CD4-positive, alpha-beta T cell treated with Interleukin-10 for 1 hour (primary cell): ENCODE results near the gene CPSF6.
A peak's percentile ranks its signal among the peaks of the same experiment; 100 is the strongest.
"Not testable (repeated sequence)": the region's sequence is repeated elsewhere in the genome, so short reads cannot be mapped to it uniquely, and the experiment has no call there.

ENCODE experiments used
- DNase-seq: peaks from one replicate; pipeline ENCODE4 v3.0.0-alpha.2; 2020

Gene CPSF6

DNA sequence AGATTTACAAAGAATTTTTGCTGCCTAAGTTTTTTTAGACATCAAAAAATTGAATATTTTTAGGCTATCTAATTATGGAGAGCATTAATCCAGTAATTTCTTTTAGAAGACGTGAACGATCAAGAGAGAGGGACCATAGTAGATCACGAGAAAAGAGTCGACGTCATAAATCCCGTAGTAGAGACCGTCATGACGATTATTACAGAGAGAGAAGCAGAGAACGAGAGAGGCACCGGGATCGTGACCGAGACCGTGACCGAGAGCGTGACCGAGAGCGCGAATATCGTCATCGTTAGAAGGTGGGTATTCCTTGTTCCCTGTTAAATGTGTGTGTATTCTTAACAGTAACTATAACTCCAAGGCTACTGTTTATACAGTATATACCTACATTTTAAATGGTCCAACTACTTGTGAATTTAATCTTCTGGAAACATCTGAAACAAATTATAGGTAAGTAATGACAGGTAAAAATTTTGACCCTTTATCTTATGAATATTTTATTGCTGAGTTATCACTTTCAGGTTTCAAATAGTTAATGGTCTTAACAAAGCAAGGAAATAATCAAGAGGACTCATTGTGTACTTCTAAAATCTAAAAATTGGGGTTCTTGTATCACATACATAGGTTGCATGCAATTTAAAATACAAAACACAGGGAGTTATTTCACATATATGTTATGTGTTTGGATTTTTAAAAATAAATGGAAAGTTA, 23.1 kb downstream of the CPSF6 start:
- no peak for DNase-seq

DNA sequence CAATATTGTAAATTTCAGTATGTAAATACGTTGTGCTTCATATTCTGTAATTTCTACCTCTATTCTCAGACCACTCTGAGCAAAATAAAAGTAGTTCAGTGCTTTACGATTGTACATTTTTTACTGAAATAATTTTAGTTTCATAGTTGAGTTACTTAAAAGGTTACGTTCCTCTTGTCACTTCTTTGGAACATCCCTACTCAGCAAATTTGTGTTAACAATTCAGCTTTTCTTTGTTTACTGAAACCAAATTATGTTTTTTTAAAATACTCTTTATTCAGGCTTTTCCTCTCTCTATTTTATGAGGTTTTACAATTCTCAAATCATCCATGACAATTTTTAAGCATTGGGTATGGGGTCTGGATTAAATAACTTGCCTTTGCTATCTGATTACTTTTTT, 25.8 kb downstream of the CPSF6 start:
- no peak for DNase-seq

DNA sequence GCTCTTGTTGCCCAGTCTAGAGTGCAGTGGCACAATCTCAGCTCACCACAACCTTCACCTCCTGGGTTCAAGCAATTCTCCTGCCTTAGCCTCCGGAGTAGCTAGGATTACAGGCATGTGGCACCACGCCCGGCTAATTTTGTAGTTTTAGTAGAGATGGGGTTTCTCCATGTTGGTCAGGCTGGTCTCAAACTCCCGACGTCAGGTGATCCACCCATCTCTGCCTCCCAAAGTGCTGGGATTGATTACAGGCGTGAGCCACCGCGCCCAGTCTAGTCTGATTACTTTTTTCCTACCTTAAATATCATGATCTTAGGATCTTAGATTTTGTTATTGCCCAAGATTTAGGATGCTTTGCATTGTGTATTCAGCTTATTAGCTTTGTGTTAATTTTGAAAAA, 26.3 kb downstream of the CPSF6 start:
- DNase-seq: not testable (repeated sequence)

DNA sequence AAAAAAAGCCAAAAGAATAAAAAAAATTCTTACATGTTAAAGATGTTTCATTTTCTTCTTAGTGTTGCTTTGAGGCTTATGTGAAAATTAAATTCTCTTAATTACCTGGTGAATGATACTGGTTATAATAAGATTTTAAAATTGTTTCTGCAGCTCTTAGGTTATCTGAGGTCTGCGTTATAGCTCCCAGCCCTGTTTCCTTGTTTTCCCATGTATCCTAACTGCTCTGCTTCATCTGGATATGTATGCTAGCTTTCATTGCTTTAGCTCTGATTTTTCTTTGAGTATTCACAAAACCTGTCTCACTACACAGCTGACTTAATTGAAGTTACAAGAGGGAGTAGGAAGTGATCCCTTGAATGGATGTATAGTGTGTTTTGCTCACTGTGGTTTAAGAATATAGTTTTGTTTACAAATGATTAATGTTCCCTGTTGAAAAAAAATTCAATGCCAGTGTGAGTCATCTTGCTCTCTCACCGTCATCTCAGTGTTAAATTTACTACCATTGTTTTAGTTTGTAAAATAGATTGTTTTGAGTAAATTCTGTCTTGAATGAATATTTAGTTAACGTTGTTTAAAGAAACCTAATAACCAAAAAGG, 26.8 kb downstream of the CPSF6 start:
- DNase-seq: no peak

DNA sequence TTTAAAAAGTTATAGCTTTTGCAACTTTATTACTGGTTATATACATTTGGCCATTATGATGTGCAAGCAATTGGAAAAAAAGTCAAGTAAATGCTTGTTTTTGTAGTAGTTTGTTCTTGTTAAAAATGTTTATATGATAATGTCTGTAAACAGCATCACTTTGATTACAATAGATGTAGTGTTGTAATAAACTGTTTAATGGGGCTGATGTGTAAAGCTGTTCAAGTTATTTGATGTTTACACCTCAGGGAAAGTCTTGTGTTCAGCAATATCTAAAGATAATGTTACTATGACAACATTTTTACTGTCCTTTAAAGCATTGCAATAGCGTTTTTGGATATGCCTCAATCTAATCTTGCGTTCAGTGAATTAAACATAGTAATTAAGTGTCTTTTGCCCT, 30.4 kb downstream of the CPSF6 start:
- no peak for DNase-seq

DNA sequence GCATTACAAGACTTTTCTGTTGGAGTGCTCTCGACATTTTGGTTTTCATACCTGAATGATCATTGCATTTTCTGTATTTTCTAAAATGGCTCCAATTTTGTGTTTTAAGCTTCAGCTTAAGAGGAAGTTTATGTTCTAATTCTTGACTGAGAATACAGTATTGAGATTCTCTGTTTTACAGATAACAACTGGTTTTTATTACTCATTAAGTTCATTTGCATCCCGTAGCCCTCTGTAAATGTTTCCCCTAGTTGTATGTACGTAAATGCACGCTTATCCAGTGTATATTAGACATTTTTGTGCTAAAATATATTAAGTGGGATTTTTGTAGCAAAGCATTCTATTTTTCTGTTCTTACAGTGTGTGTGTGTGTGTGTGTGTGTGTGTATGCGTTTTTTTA, 33.1 kb downstream of the CPSF6 start:
- DNase-seq: no peak

DNA sequence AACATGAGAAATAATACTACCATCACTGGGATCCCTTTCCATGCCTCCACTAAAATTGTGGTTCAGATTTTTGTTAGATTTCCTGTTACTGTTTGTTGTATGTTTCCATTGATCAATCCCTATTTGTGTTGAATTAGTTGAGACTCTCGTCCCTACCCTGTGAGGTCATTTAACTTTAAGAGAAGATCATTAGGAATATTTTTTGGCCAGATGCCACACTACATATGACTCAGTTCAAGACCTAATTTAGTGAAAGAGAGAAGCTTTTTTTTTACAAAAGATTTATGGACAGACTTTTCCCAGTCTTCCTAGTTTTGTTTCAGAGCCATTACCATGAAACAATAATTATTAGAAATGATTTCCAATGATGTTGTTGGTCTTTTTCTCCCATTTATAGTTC, 35.5 kb downstream of the CPSF6 start:
- DNase-seq: no peak

DNA sequence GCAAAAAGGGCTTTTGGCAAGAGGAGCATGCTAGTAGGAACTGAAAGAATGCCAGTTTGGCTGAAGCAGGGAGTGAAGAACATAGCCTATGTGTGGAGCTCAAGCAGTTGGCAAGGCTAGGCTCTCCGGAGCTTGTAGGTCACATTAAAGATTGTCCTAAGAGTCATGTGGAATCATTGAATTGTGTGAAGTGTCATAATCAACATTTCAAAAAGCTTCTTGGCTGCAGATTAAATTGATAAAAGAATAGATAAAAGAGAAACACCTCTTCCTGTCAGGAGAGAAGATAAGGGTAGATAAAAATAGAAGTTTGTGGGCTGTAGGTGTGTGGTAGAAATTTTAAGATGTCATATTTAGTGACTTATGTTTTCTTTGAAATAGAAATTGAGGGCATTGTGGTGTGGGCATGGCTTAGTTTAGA, 36.1 kb downstream of the CPSF6 start:
- peak; percentile 24 for DNase-seq

DNA sequence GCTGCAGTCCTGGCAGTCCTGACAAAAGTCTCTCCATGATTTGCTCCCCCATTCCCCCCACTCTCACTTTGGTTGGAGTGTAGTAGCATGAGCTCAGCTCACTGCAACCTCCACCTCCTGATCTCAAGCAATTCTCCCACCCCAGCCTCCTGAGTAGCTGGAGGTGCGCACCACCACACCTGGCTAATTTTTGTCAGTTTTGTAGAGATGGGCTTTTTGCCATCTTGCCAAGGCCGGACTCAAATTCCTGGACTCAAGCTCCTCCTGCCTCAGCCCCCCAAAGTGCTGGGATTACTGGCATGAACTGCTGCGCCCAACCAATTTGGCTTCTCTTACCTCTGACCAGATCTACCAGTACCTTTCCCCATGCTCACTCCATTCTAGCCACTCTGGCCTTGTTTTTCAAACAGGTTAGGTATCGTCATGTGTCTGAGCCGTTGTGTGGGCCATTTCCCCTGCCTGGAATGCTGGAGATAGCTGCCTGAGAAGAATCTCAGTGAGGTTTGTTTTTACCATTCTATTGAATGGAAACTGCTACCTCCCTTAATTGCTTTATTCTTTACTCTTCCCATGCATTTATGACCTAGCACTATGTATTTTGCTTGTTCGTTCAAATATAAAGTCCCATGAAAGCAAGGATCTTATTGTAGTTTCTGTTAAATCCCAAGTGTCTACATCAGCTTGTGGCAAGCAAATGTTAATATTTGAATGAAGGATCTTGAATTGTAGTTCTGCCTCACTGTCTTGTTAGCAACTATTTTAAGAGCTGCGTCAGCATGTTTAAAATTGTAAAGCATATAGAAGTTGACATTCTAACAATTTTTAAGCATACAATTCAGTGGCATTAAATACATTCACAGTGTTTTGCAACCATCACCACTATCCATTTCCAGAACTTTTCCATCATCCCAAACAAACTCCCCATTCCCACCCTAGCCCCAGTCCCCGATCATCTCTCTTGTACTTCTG, 39.7 kb downstream of the CPSF6 start:
- no peak for DNase-seq

DNA sequence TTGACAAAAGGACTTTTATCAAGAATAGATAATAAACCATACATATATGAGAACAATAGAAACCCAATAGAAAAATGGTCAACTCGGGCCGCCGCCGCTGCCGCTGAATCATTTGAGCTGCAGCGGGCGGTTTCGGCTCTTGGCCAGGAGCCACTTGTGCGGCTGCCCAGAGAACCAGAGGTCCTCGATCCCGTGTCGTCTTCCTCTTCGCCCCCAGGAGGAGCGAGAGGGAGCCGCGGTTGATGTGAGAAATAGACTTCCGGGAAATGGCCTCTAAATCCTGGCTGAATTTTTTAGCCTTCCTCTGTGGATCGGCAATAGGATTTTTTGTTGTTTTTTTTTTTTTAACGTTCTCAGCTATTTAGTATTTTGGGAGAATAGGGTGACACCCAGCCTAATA, 44.8 kb downstream of the CPSF6 start:
- peak; percentile 21 for DNase-seq

DNA sequence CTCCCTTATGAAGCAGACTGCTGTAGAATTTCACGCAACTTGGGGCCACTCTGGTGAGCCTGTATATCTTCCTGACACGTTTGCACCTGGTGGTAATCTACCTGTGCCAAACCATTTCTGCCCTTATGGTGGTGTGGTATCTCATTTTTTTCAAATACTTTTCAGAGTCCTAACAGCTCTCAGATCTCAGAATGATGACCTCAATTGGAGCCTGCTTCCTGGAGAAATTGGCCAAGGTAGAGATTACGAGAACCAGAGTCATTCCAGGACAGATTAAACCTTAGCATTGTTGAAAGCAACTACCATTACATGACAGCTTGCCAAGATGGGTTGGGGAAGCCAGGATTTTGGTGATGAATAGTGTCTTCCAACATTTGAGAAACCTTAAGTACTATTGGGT, 48.2 kb downstream of the CPSF6 start:
- DNase-seq: no peak

DNA sequence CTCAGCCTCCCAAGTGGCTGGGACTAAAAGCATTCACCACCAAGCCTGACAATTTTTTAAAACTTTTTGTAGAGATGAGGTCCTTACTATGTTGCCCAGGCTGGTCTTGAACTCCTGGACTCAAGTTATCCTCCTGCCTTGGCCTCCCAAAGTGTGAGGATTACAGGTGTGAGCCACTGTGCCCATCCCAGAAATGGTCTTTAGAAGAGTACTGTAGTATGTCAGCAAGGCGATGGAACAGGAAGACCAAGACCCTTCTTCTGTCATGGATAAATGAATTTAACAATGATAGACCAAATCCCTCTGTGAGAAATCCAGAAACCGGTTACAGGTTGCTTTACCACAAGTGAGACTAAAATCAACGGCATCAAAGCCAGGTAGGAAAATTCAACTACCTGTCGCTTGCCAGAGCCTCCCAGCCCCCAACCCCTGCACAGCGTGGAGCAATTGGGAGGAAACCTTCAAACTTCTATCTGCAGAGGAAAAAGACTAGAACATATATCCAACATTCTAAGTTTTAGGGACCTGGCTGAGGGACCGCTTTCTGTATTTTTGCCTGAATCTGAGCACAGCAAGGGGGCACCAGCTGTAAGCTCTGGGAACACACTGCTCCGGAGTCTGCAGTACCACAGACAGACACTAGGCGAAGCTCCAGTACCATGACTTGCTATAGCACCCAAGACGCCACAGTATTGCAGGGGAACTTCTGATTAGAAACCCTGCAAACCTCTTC, 51.3 kb downstream of the CPSF6 start:
- peak; percentile 86 for DNase-seq

DNA sequence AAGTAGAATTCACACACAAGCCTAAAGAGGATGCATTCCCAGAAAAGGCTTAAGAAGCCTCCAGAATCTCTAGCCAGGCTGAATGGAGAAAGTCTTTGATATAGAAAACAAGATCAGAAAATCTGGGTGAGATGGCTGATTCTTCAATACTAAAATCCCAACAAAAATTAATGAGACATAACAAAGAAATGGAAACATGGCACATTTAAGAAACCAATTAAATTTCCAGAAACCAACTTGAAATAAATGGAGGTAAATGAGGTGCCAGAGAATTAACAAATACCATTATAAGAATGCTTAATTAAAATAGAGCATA, 51.9 kb downstream of the CPSF6 start:
- no peak for DNase-seq

DNA sequence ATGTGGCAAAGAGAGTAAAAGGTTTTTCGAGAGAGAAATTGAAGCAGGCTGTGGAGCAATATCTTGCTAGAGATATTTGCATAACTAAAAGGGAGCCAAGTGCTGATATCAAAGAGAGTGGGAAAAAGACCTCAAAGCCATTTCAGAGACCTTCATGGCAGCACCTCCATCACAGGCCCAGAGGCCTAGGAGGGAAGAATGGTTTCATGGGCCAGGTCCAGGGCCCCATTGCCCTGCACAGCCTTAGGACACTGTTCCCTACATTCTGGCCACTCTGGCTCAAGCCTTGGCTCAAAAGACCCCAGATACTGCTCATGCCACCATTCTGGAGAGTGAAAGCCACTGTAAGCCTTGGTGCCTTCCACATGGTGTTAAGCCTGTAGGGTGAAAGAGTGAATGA, 58.8 kb downstream of the CPSF6 start:
- DNase-seq: no peak

DNA sequence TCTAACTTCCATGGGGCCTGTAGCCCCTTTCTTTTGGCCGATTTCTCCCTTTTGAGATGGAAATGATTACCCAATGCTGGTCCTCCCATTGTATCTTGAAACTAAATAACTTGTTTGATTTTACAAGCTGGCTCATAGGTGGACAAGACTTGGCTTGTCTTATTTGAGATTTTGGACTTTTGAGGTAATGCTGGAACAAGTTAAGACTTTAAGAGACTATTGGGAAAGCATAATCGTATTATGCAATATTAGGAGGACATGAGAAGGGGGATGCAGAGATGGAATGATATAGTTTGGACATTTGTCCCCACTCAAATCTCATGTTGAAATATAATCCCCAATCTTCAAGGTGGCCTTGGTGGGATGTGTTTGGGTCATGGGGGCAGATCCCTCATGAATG, 59.6 kb downstream of the CPSF6 start:
- no peak for DNase-seq

DNA sequence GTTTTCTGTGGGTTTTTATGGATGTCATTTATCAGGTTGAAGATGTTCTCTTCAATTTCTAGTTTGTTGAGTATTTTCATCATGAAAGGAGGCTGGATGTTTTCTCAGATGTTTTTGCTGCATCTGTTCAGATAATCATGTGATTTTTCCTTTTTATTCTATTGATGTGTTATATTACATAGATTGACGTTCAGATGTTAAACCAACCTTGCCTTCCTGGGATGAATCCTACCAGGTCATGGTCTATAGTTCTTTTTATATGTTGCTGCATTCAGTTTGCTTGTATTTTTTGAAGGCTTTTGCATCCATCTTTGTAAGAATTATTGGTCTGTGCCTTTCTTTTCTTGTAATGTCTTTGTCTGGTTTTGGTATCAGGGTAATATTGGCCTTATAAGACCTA, 64.9 kb downstream of the CPSF6 start:
- DNase-seq: no peak

DNA sequence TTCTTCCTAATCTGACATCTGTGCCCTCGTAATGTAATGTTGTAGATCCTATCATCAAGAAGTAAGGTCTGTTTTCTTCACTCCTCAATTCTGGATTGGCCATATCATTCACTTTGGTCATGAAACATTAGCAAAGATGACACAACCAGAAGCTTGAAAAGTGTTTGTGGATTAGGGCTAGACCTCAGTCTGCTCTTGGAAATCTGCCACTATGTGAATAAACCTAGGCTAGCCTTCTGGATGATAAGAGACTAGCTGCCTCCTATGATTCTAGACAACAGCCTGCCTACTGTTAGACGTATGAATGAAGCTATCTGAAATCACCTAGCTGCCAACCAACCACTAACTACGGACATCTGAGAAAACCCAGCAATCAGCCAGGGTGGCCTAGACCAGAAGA, 70.1 kb downstream of the CPSF6 start:
- no peak for DNase-seq

DNA sequence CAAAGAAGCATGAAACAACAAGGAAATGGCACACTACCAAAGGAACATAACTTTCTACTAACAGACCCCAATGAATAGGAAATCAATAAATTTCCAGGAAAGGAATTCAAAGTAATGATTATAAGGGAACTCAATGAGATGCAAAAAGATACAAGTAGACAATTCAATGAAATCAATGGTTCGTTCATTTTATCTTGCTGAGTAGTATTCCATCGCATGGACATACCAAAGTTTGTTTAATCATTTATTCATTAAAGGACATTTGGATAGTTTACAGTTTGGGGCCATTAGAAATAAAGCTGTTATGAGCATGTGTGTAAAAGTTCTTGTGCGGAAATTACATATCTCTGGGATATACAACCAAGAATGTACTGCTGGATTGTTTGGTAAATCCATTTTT, 73.8 kb downstream of the CPSF6 start:
- DNase-seq: no peak

DNA sequence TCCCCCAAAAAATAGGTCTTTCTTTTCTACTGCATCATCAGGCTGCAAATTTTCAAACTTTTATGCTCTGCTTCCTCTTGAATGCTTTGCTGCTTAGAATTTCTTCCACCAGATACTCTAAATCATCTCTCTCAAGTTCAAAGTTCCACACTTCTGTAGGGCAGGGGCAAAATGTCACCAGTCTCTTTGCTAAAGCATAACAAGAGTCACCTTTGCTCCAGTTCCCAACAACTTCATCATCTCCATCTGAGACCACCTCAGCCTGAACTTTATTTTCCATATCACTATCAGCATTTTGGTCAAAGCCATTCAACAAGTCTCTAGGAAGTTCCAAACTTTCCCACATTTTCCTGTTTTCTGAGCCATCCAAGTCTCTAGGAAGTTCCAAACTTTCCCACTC, 77.4 kb downstream of the CPSF6 start:
- not testable (repeated sequence) for DNase-seq

DNA sequence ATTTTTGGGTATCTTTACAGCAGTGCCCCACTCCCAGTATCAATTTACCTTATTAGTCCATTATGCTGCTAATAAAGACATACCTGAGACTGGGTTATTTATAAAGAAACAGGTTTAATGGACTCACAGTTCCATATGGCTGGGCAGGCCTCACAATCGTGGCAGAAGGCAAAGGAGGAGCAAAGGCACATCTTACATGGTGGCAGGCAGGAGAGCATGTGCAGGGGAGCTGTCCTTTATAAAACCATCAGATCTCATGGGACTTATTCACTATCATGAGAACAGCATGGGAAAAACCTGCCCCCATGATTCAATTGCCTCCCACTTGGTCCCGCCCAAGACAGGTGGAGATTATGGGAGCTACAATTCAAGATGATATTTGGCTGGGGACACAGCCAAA, 77.9 kb downstream of the CPSF6 start:
- not testable (repeated sequence) for DNase-seq

DNA sequence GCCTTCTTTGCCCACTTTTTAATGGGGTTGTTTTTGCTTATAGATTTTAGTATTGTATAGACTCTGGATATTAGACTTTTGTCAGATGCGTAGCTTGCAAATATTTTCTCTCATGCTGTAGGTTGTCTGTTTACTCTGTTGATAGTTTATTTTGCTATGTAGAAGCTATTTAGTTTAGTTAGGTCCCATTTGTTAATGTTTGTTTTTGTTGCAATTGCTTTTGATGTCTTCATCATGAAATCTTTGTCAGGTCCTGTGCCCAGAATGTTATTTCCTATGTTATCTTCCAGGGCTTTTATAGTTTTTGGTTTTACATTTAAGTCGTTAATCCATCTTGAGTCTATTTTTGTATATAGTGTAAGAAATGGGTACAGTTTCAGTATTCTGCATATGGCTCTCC, 78.9 kb downstream of the CPSF6 start:
- DNase-seq: no peak

DNA sequence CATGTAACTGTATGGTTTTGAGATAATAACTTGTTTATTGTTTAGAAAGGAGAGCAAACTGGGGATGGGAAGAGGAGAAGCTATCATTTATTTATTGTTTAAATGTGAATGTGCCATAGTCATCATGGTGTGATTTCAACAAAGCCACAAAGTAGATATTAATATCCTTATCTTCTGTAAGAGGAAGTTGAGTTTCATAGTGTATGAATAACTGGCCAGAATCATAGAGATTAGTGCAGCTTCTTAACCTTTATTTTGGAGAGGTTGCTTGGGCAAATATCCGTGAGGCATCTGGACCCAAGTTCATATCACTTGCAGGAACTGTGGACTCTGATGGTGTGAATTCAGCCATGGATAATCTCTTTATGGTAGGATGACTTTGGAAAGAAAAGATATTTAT, 82.0 kb downstream of the CPSF6 start:
- no peak for DNase-seq
